Activated naive CD4-positive, alpha-beta T cell treated with anti-CD3 and anti-CD28 coated beads, Interleukin-2, amount 10 ng/mL, durations not matched to agents 7 days and 5 days (primary cell): ENCODE results near the gene ZNF282.

ENCODE experiments used
- CTCF ChIA-PET: fragments of 350-600 bp; sonication (Branson Sonifier 250); formaldehyde crosslinking; loops from one replicate; lab custom pipeline; 2021; ENCODE audit warnings: antibody characterized with exemption; lab: Charles Lee
- DNase-seq: peaks from one replicate; pipeline ENCODE4 v3.0.0-alpha.2; 2020
- H3K27ac Mint-ChIP-seq: one replicate; pipeline ENCODE4 v1.8.0; 2021; ENCODE audit warnings: mild to moderate bottlenecking, moderate library complexity, mixed read lengths
- H3K27me3 Mint-ChIP-seq: one replicate; pipeline ENCODE4 v1.8.0; 2021; ENCODE audit warnings: mild to moderate bottlenecking, mixed read lengths
- H3K36me3 Mint-ChIP-seq: one replicate; pipeline ENCODE4 v1.8.0; 2021; ENCODE audit warnings: mixed read lengths
- H3K4me1 Mint-ChIP-seq: one replicate; pipeline ENCODE4 v1.8.0; 2021; ENCODE audit warnings: mixed read lengths
- H3K4me3 Mint-ChIP-seq: one replicate; pipeline ENCODE4 v1.8.0; 2021; ENCODE audit warnings: mild to moderate bottlenecking, moderate library complexity, mixed read lengths
- H3K9me3 Mint-ChIP-seq: one replicate; pipeline ENCODE4 v1.8.0; 2021; ENCODE audit warnings: mixed read lengths

Gene ZNF282

GRCh38 chr7:149175150-149175549 is 20.2 kb upstream of the ZNF282 start:
- CTCF ChIA-PET: interaction anchor here (1.5 kb wide), 1 partner anchor 20 kb away, joined by 4 read pairs; the partner anchor contains the start of gene ZNF282
- Mint-ChIP-seq H3K27ac (no peak overlapping the region), H3K4me3 (no peak overlapping the region), H3K9me3 (no peaks in the 10 kb centered on the region), H3K4me1 (no peaks in the 10 kb centered on the region), H3K36me3 (peaks cover 38% of the 10 kb centered on the region), H3K27me3 (no peaks in the 10 kb centered on the region)
- no peak for DNase-seq

DNA sequence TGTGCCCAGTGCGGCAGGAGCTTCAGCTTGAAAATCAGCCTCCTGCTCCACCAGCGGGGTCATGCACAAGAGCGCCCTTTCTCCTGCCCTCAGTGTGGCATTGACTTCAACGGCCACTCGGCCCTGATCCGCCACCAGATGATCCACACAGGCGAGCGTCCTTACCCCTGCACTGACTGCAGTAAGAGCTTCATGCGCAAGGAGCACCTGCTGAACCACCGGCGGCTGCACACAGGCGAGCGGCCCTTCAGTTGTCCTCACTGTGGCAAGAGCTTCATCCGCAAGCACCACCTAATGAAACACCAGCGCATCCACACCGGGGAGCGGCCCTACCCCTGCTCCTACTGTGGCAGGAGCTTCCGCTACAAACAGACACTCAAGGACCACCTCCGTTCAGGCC is 16.1 kb upstream of the ZNF282 start:
- Mint-ChIP-seq H3K36me3 (peaks cover 46% of the 10 kb centered on the region), H3K27ac (no peak overlapping the region), H3K27me3 (no peaks in the 10 kb centered on the region), H3K4me1 (no peaks in the 10 kb centered on the region), H3K4me3 (no peak overlapping the region), H3K9me3 (no peaks in the 10 kb centered on the region)
- CTCF ChIA-PET: no interaction called here
- DNase-seq: no peak

DNA sequence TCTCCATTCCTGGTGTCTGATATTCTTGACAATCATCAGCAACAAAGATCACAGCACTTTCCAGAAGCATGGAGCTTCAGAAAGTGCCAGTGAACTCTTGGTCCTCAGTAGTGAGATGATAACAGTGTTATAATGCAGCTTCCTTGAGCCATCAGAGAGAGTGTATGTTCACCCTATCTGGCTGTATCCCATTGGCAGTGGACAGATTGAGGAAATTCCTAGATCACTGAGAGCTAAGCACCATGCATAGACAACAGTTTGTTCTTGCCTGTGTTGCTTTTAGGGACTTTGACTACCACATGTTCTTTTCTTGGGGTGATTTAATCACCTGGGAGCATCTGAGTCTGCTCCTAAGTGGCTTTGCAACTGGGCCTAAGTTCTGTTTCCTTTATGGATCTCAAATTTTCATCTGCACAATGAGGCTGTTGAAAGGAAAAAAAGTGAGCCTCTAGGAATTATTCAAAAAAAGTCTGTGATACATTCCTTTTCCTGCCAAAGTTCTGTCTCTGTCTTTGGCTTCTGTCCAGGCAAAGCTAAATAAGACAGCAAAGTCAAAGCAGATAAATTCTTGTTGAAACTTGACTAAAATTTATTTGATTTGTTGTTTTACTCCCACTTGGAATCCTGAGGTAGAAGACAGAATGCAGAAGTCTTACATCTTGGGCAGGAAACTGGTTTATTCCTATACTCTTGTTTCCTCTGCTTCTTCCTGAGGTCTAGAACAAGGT is 14.5 kb upstream of the ZNF282 start:
- CTCF ChIA-PET: interaction anchor here (1.7 kb wide), 1 partner anchor 15 kb away, joined by 6 read pairs; the partner anchor contains the start of gene ZNF282

GRCh38 chr7:149181450-149181790 is 13.9 kb upstream of the ZNF282 start:
- no peak overlapping the region for H3K27ac Mint-ChIP-seq
- H3K4me1 Mint-ChIP-seq: no peaks in the 10 kb centered on the region
- no peaks in the 10 kb centered on the region for H3K9me3 Mint-ChIP-seq
- DNase-seq: no peak
- H3K36me3 Mint-ChIP-seq: peaks cover 42% of the 10 kb centered on the region
- CTCF ChIA-PET: interaction anchor here (1.7 kb wide), 1 partner anchor 14 kb away, joined by 6 read pairs; the partner anchor contains the start of gene ZNF282
- no peak overlapping the region for H3K4me3 Mint-ChIP-seq
- no peaks in the 10 kb centered on the region for H3K27me3 Mint-ChIP-seq

More for the DNA sequence above, 14.5 kb upstream of the ZNF282 start:
- no peak overlapping the region for H3K4me3 Mint-ChIP-seq
- H3K36me3 Mint-ChIP-seq: peaks cover 44% of the 10 kb centered on the region
- H3K27me3 Mint-ChIP-seq: no peaks in the 10 kb centered on the region
- no peak for DNase-seq
- H3K4me1 Mint-ChIP-seq: no peaks in the 10 kb centered on the region
- no peaks in the 10 kb centered on the region for H3K9me3 Mint-ChIP-seq
- no peak overlapping the region for H3K27ac Mint-ChIP-seq

GRCh38 chr7:149184274-149184673 is 11.1 kb upstream of the ZNF282 start:
- H3K27ac Mint-ChIP-seq: no peak overlapping the region
- no peak overlapping the region for H3K4me3 Mint-ChIP-seq
- no peaks in the 10 kb centered on the region for H3K4me1 Mint-ChIP-seq
- DNase-seq: no peak
- H3K36me3 Mint-ChIP-seq: peaks cover 19% of the 10 kb centered on the region
- CTCF ChIA-PET: no interaction called here
- H3K27me3 Mint-ChIP-seq: peaks cover 11% of the 10 kb centered on the region
- H3K9me3 Mint-ChIP-seq: no peaks in the 10 kb centered on the region

DNA sequence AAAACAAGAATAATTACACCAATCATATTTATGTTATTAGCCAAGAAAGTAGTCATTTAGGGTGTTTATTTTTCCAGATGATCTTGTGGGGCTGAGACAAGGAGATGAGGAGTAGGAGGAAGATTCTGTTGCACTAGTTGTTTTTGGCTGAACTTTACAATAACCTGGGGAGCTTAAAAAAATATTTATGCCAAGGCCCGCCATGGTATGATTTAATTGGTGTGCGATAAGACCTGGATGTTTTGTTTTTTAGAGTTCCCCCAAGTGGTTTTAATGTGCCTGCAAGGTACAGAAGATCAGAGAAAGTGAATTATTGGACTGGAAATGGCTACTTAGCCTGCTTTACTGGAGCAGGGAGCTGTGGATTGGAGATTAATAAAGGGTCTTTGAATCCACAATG is 7.1 kb upstream of the ZNF282 start:
- H3K27ac Mint-ChIP-seq: no peak overlapping the region
- peaks cover 11% of the 10 kb centered on the region for H3K4me1 Mint-ChIP-seq
- H3K9me3 Mint-ChIP-seq: no peaks in the 10 kb centered on the region
- H3K36me3 Mint-ChIP-seq: peaks cover 1% of the 10 kb centered on the region
- H3K4me3 Mint-ChIP-seq: no peak overlapping the region
- CTCF ChIA-PET: no interaction called here
- H3K27me3 Mint-ChIP-seq: peaks cover 33% of the 10 kb centered on the region
- DNase-seq: no peak

- H3K4me1 Mint-ChIP-seq: peaks cover 11% of the 10 kb centered on the region
- no peak overlapping the region for H3K27ac Mint-ChIP-seq
- no peaks in the 10 kb centered on the region for H3K9me3 Mint-ChIP-seq
- H3K36me3 Mint-ChIP-seq: peaks cover 1% of the 10 kb centered on the region
- H3K4me3 Mint-ChIP-seq: no peak overlapping the region
- H3K27me3 Mint-ChIP-seq: peaks cover 33% of the 10 kb centered on the region
- CTCF ChIA-PET: no interaction called here
- DNase-seq: no peak
Measured at GRCh38 chr7:149188637-149189259, 6.6 kb upstream of the ZNF282 start.

GRCh38 chr7:149191851-149192250 is 3.5 kb upstream of the ZNF282 start:
- CTCF ChIA-PET: no interaction called here
- H3K4me3 Mint-ChIP-seq: peak overlapping the region; percentile 26
- no peak for DNase-seq
- peak overlapping the region; percentile 21 for H3K27ac Mint-ChIP-seq
- H3K4me1 Mint-ChIP-seq: peaks cover 22% of the 10 kb centered on the region
- H3K27me3 Mint-ChIP-seq: peaks cover 33% of the 10 kb centered on the region
- no peaks in the 10 kb centered on the region for H3K36me3 Mint-ChIP-seq
- H3K9me3 Mint-ChIP-seq: no peaks in the 10 kb centered on the region

DNA sequence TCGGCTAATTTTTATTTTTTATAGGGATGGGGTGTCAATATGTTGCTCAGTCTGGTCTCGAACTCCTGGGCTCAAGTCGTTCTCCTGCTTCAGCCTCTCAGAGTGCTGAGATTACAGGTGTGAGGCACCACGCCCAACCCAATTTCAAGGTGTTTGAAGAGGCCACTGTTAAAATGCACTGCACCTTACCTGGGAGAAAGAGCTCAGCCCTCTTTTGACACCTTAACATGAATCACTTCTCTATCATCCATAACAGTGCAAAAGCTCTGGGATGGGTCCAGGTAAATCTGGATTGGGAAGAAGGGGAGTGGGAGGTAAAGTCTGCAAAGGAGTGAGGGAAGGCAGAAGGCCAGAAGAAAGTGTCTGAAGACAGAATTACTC is 557 bp upstream of the ZNF282 start:
- H3K4me1 Mint-ChIP-seq: peaks cover 44% of the 10 kb centered on the region
- peaks cover 21% of the 10 kb centered on the region for H3K36me3 Mint-ChIP-seq
- no peaks in the 10 kb centered on the region for H3K9me3 Mint-ChIP-seq
- CTCF ChIA-PET: interaction anchor here (0.7 to 2.1 kb wide), 9 partner anchors 13 to 431 kb away, joined by 3 to 7 read pairs (median 5); partner anchors contain the start of gene ZNF783
- H3K27ac Mint-ChIP-seq: peak overlapping the region; percentile 30
- H3K4me3 Mint-ChIP-seq: peak overlapping the region; percentile 81
- H3K27me3 Mint-ChIP-seq: peaks cover 17% of the 10 kb centered on the region
- DNase-seq: no peak

DNA sequence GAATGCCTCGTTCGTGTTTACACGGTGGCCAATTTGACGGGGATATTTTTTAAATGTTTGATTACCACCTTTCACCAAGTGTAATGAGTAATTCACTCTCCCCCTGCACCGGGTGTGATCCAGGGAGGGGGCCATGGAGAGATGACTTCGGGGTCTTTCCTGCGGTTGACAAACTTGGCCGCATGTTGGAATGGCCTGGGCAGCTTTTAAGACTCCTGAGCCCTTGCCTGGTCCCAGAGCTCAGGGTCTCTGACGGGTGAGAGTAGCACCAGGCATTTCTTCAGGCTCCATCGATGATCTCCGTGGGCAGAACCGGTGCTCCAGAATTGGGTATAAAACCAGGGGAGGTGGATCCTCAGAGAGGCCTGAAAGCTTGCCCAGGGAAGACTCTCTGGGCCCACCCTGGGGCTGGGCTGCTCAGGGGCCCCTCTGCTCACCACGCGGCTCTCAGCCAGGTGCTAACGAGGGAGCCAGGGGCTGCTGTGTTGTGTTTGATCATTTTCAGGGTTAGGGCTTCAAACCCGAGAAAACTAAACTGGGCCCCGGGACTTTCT is 882 bp downstream of the ZNF282 start:
- Mint-ChIP-seq H3K27me3 (peaks cover 6% of the 10 kb centered on the region), H3K4me3 (peak overlapping the region; percentile 82), H3K4me1 (peaks cover 45% of the 10 kb centered on the region), H3K36me3 (peaks cover 30% of the 10 kb centered on the region), H3K27ac (peak overlapping the region; percentile 76), H3K9me3 (no peaks in the 10 kb centered on the region)
- DNase-seq: peak; percentile 24
- CTCF ChIA-PET: interaction anchor here (0.5 to 2.1 kb wide), 8 partner anchors 14 to 429 kb away, joined by 3 to 7 read pairs (median 5); partner anchors contain the start of genes ZNF398 and ZNF783

- Mint-ChIP-seq H3K4me1 (peaks cover 43% of the 10 kb centered on the region), H3K36me3 (peaks cover 33% of the 10 kb centered on the region), H3K27ac (peak overlapping the region; percentile 76), H3K9me3 (no peaks in the 10 kb centered on the region), H3K4me3 (peak overlapping the region; percentile 82), H3K27me3 (peaks cover 2% of the 10 kb centered on the region)
- CTCF ChIA-PET: interaction anchor here (0.8 to 1.9 kb wide), 2 partner anchors 16 to 49 kb away, joined by 3 to 6 read pairs; partner anchors contain the start of gene ZNF398
- DNase-seq: no peak
Measured at GRCh38 chr7:149196705-149197171, 1.4 kb downstream of the ZNF282 start.

DNA sequence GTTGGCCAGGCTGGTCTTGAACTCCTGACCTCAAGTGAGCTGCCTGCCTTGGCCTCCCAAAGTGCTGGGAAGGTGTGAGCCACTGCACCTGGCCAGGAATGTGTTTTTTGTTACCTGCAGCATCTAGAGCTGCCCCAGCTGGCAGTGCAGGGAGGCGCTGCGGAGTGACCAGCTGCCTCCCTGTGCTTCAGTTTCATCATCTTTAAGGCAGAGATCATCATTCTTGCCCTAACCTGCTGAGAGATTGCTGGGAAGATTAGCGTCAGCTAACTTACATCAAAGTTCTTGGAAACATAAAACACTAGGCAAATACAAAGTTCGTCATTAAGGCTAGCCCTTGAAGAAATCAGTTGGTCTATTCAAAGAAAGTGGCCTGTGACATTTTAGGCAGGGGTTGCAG is 2.3 kb downstream of the ZNF282 start:
- Mint-ChIP-seq H3K4me1 (peaks cover 44% of the 10 kb centered on the region), H3K4me3 (no peak overlapping the region)
- CTCF ChIA-PET: no interaction called here

GRCh38 chr7:149198161-149198816 is 2.9 kb downstream of the ZNF282 start:
- Mint-ChIP-seq H3K27me3 (no peaks in the 10 kb centered on the region), H3K4me1 (peaks cover 50% of the 10 kb centered on the region), H3K4me3 (no peak overlapping the region), H3K27ac (no peak overlapping the region), H3K9me3 (no peaks in the 10 kb centered on the region), H3K36me3 (peaks cover 44% of the 10 kb centered on the region)
- DNase-seq: no peak
- CTCF ChIA-PET: no interaction called here

More for the DNA sequence above, 2.3 kb downstream of the ZNF282 start:
- peaks cover 38% of the 10 kb centered on the region for H3K36me3 Mint-ChIP-seq
- no peak overlapping the region for H3K27ac Mint-ChIP-seq
- H3K9me3 Mint-ChIP-seq: no peaks in the 10 kb centered on the region
- no peaks in the 10 kb centered on the region for H3K27me3 Mint-ChIP-seq
- DNase-seq: no peak
